T follicular helper cell (primary cell): ENCODE results near the gene BRSK2.
"Not testable (repeated sequence)": the region's sequence is repeated elsewhere in the genome, so short reads cannot be mapped to it uniquely, and the experiment has no call there.

Experiments
- DNase-seq: peaks from one replicate; pipeline ENCODE4 v3.0.0-alpha.2; 2020; ENCODE audit warnings: low read depth

The BRSK2 gene

GRCh38 chr11:1409852-1410125, 20.1 kb downstream of the BRSK2 start:
- DNase-seq, result not testable (repeated sequence)

- DNase-seq, result no peak
Measured at GRCh38 chr11:1410366-1411291, 20.9 kb downstream of the BRSK2 start.

- no peak for DNase-seq
Measured at GRCh38 chr11:1411301-1411700, 21.6 kb downstream of the BRSK2 start.

- DNase-seq, result not testable (repeated sequence)
Measured at GRCh38 chr11:1411739-1412138, 22.0 kb downstream of the BRSK2 start.

- no peak for DNase-seq
Measured at GRCh38 chr11:1412377-1413095, 22.8 kb downstream of the BRSK2 start.

GRCh38 chr11:1414650-1415049, 24.9 kb downstream of the BRSK2 start:
- DNase-seq, result no peak

- DNase-seq, result no peak
Measured at GRCh38 chr11:1415631-1416030, 25.9 kb downstream of the BRSK2 start.

GRCh38 chr11:1418192-1418795, 28.6 kb downstream of the BRSK2 start:
- not testable (repeated sequence) for DNase-seq

GRCh38 chr11:1419811-1420210, 30.1 kb downstream of the BRSK2 start:
- DNase-seq, result no peak

GRCh38 chr11:1421291-1421690, 31.6 kb downstream of the BRSK2 start:
- no peak for DNase-seq

- no peak for DNase-seq
Measured at GRCh38 chr11:1422481-1422880, 32.7 kb downstream of the BRSK2 start.

GRCh38 chr11:1422981-1423380, 33.2 kb downstream of the BRSK2 start:
- DNase-seq, result no peak

- DNase-seq, result not testable (repeated sequence)
Measured at GRCh38 chr11:1423406-1423805, 33.7 kb downstream of the BRSK2 start.

- no peak for DNase-seq
Measured at GRCh38 chr11:1425006-1425405, 35.3 kb downstream of the BRSK2 start.

- DNase-seq, result no peak
Measured at GRCh38 chr11:1425439-1425838, 35.7 kb downstream of the BRSK2 start.

GRCh38 chr11:1428762-1429316, 39.1 kb downstream of the BRSK2 start:
- DNase-seq, result no peak

GRCh38 chr11:1433568-1433967, 43.8 kb downstream of the BRSK2 start:
- no peak for DNase-seq

- DNase-seq, result no peak
Measured at GRCh38 chr11:1433977-1434640, 44.4 kb downstream of the BRSK2 start.

GRCh38 chr11:1435479-1435819, 45.7 kb downstream of the BRSK2 start:
- not testable (repeated sequence) for DNase-seq

GRCh38 chr11:1435820-1436467, 46.2 kb downstream of the BRSK2 start:
- DNase-seq, result no peak

GRCh38 chr11:1436468-1437039, 46.8 kb downstream of the BRSK2 start:
- DNase-seq, result no peak
